KBM-7 (cell line): ENCODE results near the gene B4GALNT3.

Source experiments
- DNase-seq: peaks from one replicate; pipeline ENCODE4 v3.0.0-alpha.2; 2015
- in situ Hi-C: fragments of 300-500 bp; cut with MboI; formaldehyde crosslinking; loops from 2 replicates; pipeline ENCODE4 v1.14.3; 2020; ENCODE audit warnings: low sequenced_read_pairs, low pct_unique_long_range_greater_than_20kb, mixed read lengths

Gene B4GALNT3

DNA sequence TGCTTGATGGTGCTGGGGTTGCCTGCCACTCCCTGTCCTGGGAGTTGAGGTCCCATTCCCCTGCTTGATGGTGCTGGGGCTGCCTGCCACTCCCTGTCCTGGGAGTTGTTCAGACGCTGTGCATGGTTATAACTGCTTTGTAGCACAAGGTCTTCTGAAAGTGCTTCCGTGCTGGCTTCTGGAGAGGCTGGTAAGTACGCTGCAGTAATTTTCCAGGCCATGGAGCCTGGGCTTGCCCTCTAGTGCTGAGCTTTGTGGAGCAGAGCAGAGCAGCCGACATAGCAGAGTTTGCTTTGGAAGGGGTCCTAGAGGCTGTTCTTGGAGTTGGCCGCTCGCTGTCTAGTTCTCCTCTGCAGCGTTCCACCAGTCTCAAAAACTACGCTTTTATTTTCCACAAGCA is 6.3 kb downstream of the B4GALNT3 start:
- DNase-seq = no peak
- in situ Hi-C loops = no loop called here

- in situ Hi-C loops = no loop called here
Observed at GRCh38 chr12:466762-467161, 7.0 kb downstream of the B4GALNT3 start.

DNA sequence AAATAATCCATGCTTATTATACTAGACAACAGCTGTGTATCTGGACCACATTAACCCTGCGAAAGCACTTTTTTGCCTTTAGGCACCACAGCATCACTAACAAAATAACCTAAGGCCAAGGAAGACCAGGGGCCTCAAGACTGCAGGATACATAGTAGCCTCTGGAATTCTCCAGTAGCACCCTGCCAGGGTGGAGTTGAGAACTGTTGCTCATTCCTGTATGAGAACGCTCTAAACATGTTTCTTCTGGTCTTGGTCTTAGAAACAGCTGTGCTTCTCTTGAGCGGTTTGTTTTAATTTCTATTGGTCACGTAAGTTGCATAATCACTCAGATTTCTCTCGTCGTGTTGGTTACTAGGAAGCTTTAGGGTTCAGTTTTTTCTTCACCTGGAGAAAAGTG is 7.9 kb downstream of the B4GALNT3 start:
- DNase-seq = no peak
- in situ Hi-C loops = no loop called here

More at GRCh38 chr12:466762-467161, 7.0 kb downstream of the B4GALNT3 start:
- DNase-seq = no peak

- DNase-seq = no peak
- in situ Hi-C loops = no loop called here
Observed at GRCh38 chr12:468671-469389, 9.1 kb downstream of the B4GALNT3 start.

DNA sequence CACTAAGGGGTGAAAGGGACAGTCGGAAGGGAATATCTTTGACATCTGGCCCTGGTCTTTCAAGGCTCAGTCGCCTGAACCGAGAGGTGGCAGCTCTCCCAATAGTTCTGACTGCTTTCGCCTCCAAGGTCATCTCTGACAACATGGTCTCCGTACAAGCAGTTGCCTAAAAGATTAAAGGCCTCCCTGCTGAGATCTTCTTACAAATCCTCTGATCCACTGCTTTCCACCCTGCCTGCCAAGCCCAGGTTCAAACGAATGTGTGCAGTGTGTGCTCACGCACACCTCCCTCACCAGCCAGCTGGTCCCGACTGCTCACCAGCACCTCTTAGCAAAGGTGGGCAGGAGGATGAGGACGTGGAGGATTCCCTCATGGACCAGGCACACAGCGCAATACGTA is 10.4 kb downstream of the B4GALNT3 start:
- in situ Hi-C loops = no loop called here
- DNase-seq = no peak

- in situ Hi-C loops = no loop called here
Observed at GRCh38 chr12:473198-473597, 13.5 kb downstream of the B4GALNT3 start.

GRCh38 chr12:473863-474577 is 14.3 kb downstream of the B4GALNT3 start:
- no peak for DNase-seq
- in situ Hi-C loops = no loop called here

More at GRCh38 chr12:473198-473597, 13.5 kb downstream of the B4GALNT3 start:
- no peak for DNase-seq

DNA sequence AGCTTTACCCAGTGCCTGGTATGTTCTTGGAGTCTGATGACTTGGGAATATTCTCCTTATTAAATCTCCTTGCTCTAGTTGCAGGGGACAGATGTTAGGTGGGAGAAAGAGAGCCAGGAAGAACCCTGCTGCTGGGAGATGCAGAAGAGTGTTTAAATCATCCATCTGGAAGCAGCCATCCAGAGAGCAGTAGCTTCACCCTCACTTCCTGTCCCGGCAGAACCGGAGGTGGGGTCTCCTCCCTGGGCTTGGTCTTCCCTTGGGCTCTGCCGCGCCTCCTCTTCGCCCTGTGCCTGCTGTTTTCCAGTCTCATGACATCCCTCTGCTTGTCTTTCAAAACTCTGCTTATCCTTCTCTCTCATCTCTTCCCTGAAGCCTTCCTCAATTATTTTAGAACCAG is 15.5 kb downstream of the B4GALNT3 start:
- DNase-seq = no peak
- in situ Hi-C loops = no loop called here

GRCh38 chr12:479161-479560 is 19.4 kb downstream of the B4GALNT3 start:
- in situ Hi-C loops = no loop called here
- DNase-seq = no peak

- in situ Hi-C loops = no loop called here
- DNase-seq = peak; percentile 46
Observed at GRCh38 chr12:480831-481816, 21.4 kb downstream of the B4GALNT3 start.

DNA sequence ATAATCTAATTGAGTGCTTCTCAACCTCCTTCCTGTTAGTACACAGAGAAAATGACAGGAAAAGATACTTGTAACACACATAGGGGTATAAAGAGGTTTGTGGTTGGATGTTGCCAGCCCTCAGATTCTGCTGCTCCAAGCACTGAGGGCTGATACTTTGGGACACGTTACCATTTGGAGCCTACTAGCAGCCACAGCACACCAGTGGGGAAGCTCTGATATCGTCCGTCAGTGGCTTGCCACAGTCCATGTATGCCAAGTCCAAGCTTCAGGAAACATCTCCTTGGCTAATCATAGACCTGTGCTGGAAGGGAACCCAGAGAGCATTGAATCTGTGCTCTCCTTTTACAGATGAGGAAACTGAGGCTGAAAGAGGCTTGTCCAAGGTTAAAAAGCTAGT is 22.3 kb downstream of the B4GALNT3 start:
- peak; percentile 36 for DNase-seq
- in situ Hi-C loops = no loop called here

GRCh38 chr12:484096-484495 is 24.4 kb downstream of the B4GALNT3 start:
- DNase-seq = no peak
- in situ Hi-C loops = no loop called here

- in situ Hi-C loops = no loop called here
- DNase-seq = no peak
Observed at GRCh38 chr12:490260-490659, 30.5 kb downstream of the B4GALNT3 start.

DNA sequence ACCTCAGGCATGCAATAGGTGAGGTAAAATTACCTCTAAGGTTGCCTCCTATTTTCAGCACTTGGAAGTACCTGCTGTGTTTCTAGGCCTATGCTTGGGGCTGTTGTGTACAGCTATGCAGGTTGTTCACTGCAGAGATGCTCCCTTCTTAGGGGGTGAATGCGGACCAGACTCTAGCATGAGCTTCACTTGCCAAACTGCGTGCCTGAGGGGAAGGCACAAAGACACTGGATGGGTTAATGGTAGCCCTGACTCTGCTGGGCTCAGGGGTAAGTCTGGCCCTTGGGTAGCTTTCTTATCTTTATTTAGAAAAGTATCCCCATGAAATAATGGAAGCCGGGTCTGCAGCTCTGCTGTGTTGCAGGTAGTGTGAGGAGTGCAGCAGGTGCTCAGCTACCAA is 35.7 kb downstream of the B4GALNT3 start:
- no peak for DNase-seq
- in situ Hi-C loops = no loop called here

DNA sequence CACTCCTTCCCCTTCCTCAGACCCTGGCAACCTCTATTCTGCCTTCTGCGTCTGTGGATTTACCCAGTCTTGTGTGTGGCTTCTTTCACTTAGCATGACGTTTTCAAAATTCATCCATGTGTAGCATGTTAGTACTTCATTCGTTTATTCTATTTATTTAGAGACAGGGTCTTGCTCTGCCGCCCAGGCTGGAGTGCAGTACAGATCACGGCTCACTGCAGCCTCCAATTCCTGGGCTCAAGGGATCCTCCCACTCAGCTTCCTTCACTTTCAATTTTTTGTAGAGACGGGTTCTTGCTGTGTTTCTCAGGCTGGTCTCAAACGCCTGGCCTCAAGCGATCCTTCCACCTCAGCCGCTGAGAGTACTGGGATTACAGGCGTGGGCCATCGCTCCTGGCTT is 37.0 kb downstream of the B4GALNT3 start:
- DNase-seq = no peak
- in situ Hi-C loops = no loop called here

DNA sequence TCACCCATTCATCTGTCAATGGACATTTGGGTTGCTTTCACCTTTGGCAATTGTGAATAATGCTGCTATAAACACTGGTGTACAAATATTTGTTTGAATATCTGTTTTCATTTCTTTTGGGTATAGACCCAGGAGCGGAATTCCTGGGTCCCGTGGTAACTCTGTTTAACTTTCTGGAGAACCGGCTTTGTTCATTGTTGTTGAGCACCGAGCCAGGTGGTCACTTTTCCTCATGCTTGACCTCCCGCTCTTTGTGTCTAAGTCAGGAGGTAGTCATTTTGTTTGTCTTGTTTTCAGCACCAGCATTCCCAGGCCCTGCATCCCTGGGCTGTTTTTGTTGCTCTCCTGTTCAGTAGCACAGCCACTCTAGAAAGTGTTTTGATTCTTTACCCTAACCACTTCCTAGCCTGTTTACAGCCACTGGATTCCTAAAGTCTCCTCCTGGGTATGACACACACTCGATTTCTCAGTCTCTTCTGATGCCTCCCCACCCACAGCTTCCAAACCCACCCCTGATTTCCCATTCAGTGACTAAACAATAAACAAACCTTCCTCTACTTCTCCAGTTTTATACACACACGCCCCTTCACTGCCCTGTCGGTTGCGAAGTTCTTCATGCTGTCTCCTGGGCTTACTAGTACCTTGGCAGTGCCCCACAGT is 37.9 kb downstream of the B4GALNT3 start:
- DNase-seq = no peak
- in situ Hi-C loops = no loop called here

DNA sequence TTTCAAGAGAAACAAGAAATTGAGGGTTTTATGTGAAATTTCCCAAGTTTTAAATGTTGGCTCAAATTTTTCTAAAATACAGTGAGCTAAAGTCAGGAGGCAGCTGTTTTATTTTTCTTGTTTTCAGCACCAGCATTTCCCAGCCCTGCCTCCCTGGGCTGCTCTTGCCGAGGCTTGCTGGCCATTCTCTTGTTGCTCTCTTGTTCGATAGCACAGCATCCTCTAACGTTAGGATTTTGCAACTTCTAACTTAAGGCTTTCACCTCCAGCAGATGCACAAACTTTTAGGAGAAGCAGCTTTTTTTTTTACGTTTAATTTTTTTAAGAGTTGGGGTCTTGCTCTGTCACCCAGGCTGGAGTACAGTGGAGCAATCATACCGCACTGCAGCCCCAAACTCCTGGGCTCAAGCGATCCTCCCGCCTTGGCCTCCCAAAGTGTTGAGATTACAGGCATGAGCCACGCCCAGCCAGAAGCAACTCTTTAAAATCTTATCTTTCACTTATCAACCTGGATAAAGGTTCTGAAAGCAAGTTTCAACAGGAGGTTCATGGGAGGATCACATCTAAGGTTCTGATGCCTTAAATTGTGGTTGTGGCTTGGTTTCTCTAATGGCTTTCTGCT is 40.2 kb downstream of the B4GALNT3 start:
- in situ Hi-C loops = no loop called here
- no peak for DNase-seq

DNA sequence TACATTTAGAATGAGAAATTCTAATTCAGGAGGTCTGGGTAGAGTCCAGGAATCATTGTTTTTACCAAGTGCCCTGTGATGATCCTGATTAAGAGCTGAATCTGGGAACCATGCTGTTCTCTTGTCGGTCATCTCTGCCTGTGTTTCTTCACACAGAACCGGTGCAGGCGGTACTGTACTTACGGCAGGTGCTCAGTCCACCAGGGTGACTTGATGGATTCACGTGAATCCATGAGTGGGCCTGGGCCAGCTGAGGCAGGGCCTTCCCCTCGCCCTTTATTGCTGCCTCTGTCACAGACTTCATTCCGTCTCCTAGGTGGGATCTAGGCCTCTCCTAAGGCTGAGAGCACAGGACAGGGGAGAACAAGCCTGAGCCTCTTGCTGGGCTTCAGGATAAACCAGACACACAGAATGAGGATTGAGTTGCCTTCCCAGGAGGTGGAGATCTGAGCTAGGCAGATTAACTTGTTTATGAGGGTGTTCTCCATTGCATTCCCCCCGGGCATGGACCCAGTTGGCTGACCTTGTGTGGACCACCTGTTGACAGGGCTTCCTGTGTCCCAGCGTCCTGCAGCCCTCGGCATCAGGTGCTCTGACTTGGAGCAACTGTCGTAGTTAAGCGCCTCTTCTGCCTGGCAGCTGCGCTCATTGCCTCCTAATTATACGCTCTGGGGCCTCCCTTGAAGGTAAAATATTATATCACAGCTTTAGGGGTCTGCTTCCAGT is 42.1 kb downstream of the B4GALNT3 start:
- no peak for DNase-seq
- in situ Hi-C loops = no loop called here
